Right lobe of liver (tissue), 6 donors: Measurements from ENCODE around the gene MANSC4. TPM values are rescaled to one million over a fixed set of nuclear protein-coding genes. Genes with fewer than 3 reads are reported as not detected.

Source experiments
- ATAC-seq, 4 donors: fragments of 200-7000 bp; cut with Tn5 transposase; one replicate each; pipeline ENCODE4 v1.9.1; 2020; ENCODE audit warnings: mild to moderate bottlenecking in 4 of 4, moderate library complexity in 4 of 4
- DNase-seq, 3 donors: peaks; one replicate each; pipeline ENCODE4 v3.0.0-alpha.2; 2020
- H3K27ac ChIP-seq, 3 donors: fragments of 200-600 bp; one replicate each; pipeline ENCODE4 v1.8.0; 2022
- H3K27me3 ChIP-seq, 2 donors: fragments of 200-600 bp; one replicate each; pipeline ENCODE4 v1.8.0; 2022
- H3K36me3 ChIP-seq, 4 donors: fragments of 200-600 bp; sonication (generic) in 1 of 4; one replicate each; pipeline versions ENCODE4 v1.5.1 to v1.8.0; 2017 to 2022; ENCODE audit warnings: control low read depth in 1 of 4
- H3K4me1 ChIP-seq, 4 donors: fragments of 200-600 bp; sonication (generic) in 1 of 4; one replicate each; pipeline versions ENCODE4 v1.5.1 to v1.8.0; 2017 to 2022; ENCODE audit warnings: control low read depth in 1 of 4
- H3K4me3 ChIP-seq, 3 donors: fragments of 200-600 bp; one replicate each; pipeline ENCODE4 v1.8.0; 2022
- H3K9me3 ChIP-seq, 4 donors: fragments of 200-600 bp; sonication (generic) in 1 of 4; one replicate each; pipeline versions ENCODE4 v1.5.1 to v1.8.0; 2017 to 2022; ENCODE audit warnings: control low read depth in 1 of 4
- CTCF ChIP-seq, 4 donors: fragments of 200-600 bp in 3 of 4; fragments of 450-650 bp in 1 of 4; IDR thresholded peaks; one replicate each; pipeline versions ENCODE4 v1.5.1 to v1.8.0; 2016 to 2022; ENCODE audit warnings: antibody characterized with exemption in 4 of 4, mild to moderate bottlenecking in 2 of 4
- POLR2A ChIP-seq: fragments of 450-650 bp; IDR thresholded peaks from one replicate; pipeline ENCODE4 v1.6.1; 2017; ENCODE audit warnings: antibody characterized with exemption, mild to moderate bottlenecking
- WGBS: methylation state at CpG from one replicate; pipeline ENCODE4 v1.1.6; 2018; ENCODE audit warnings: low coverage, low lambda C conversion rate; ENCODE audit not compliant: insufficient coverage; ENCODE audit errors: missing lambda C conversion rate; 5-methylcytosine and 5-hydroxymethylcytosine counted together
- intact Hi-C, 2 donors: fragments of 100-400 bp; cut with DNase I; formaldehyde crosslinking; loops; one replicate each; pipeline versions ENCODE4 v1.11.2 to v1.14.1; 2022
- total RNA-seq, 6 experiments: library from RNA; depleted of rRNA in 2 of 6; stranded (reverse); fragments of >200 nt in 2 of 6; fragmentation: NEBNext Ultra II Directional in 3 of 6; extraction: Animal tissue kit (Norgen Biotek cat#: 25700) in 3 of 6; gene quantifications; one replicate each; pipeline versions ENCODE4 v1.1.0 to v1.2.4, GENCODE V29; 2016 to 2023
- donor health status: DM: no; HTN: yes; CAD: no.
- donor health status: DM: no; HTN: no; CAD: no.
- donor health status: DM: no; HTN: no; CAD: no.
- donor health status: DM: no; HTN: yes; CAD: no.
- donor health status: DM: no; HTN: yes; CAD: no.

MANSC4 gene
- total RNA-seq, 6 experiments from 2014 or later, result not detected

- H3K4me3 ChIP-seq, result no peak overlapping the region
- DNase-seq, result no peak
- H3K4me1 ChIP-seq, result peaks cover 0 to 7% (median 0%) of the 10 kb centered on the region in 4 donors
- no peak for ATAC-seq
- no peaks in the 10 kb centered on the region for H3K27me3 ChIP-seq
- H3K36me3 ChIP-seq, result no peaks in the 10 kb centered on the region
- TF ChIP-seq CTCF (IDR thresholded peaks at IDR 0.05) (no peak), POLR2A (no peak)
- 82% methylated on average over 5 of the region's 5 CpGs for WGBS
- no peak overlapping the region for H3K27ac ChIP-seq
- H3K9me3 ChIP-seq, result no peaks in the 10 kb centered on the region
- intact Hi-C loops, result no loop called here
Measured at GRCh38 chr12:27781680-27782079, 1.6 kb upstream of the MANSC4 start.

GRCh38 chr12:27780612-27781408 lies 774 bp upstream of the MANSC4 start:
- Histone ChIP-seq H3K4me1 (peaks cover 0 to 7% (median 0%) of the 10 kb centered on the region in 4 donors), H3K36me3 (no peaks in the 10 kb centered on the region), H3K9me3 (no peaks in the 10 kb centered on the region), H3K27me3 (no peaks in the 10 kb centered on the region), H3K4me3 (peak overlapping the region; percentile 68 to 85 (median 78)), H3K27ac (peak overlapping the region; percentile 66 to 83 (median 75))
- WGBS, result 46% methylated on average over 8 of the region's 27 CpGs
- TF ChIP-seq POLR2A (no peak), CTCF (IDR thresholded peaks at IDR 0.05) (no peak)
- DNase-seq (peak in 1 of 3 donors; percentile 21), ATAC-seq (peak; percentile 53 to 59 (median 58))
- intact Hi-C loops, result no loop called here

- DNase-seq (no peak), ATAC-seq (no peak)
- H3K4me3 ChIP-seq, result peak overlapping the region; percentile 68 to 85 (median 78)
- no peaks in the 10 kb centered on the region for H3K27me3 ChIP-seq
- H3K27ac ChIP-seq, result peak overlapping the region; percentile 66 to 83 (median 75)
- no peaks in the 10 kb centered on the region for H3K9me3 ChIP-seq
- TF ChIP-seq POLR2A (no peak), CTCF (IDR thresholded peaks at IDR 0.05) (no peak)
- H3K4me1 ChIP-seq, result peaks cover 0 to 7% (median 0%) of the 10 kb centered on the region in 4 donors
- no peaks in the 10 kb centered on the region for H3K36me3 ChIP-seq
- 6% methylated on average over 33 of the region's 36 CpGs for WGBS
- intact Hi-C loops, result no loop called here
Measured at GRCh38 chr12:27779416-27779919, 568 bp downstream of the MANSC4 start.

GRCh38 chr12:27778206-27778605 lies 1.8 kb downstream of the MANSC4 start:
- TF ChIP-seq CTCF (IDR thresholded peaks at IDR 0.05) (no peak), POLR2A (no peak)
- 27% methylated on average over 1 of the region's 1 CpG for WGBS
- intact Hi-C loops, result no loop called here
- Histone ChIP-seq H3K4me1 (peaks cover 0 to 7% (median 0%) of the 10 kb centered on the region in 4 donors), H3K9me3 (no peaks in the 10 kb centered on the region), H3K27ac (no peak overlapping the region), H3K4me3 (no peak overlapping the region), H3K36me3 (no peaks in the 10 kb centered on the region), H3K27me3 (no peaks in the 10 kb centered on the region)
- DNase-seq, result no peak
- ATAC-seq, result no peak
